Measurements from ENCODE around the gene EIF4E3. TPM values are rescaled to one million over a fixed set of nuclear protein-coding genes. Genes with fewer than 3 reads are reported as not detected.

Gene EIF4E3
- polyA plus RNA-seq, 1 of the 3 experiments (the other 2 are of a cell fraction), result 0.67 TPM

GRCh38 chr3:71742621-71743020, 17.4 kb upstream of the EIF4E3 start:
- H3K4me2 ChIP-seq, result no peak overlapping the region
- H2AFZ ChIP-seq (ENCODE audit: low read depth), result no peak overlapping the region
- DNase-seq, result no peak
- H3K9ac ChIP-seq, result no peak overlapping the region
- H3K36me3 ChIP-seq (replicated peaks in 1 of 2; ENCODE audit: control insufficient read depth in 1 of 2, insufficient read depth in 2 of 2, low read length in 1 of 2), result no peaks in the 10 kb centered on the region
- H4K20me1 ChIP-seq (ENCODE audit: insufficient read depth), result no peaks in the 10 kb centered on the region
- H3K9me2 ChIP-seq, result no peaks in the 10 kb centered on the region
- no peaks in the 10 kb centered on the region for H3K4me1 ChIP-seq (ENCODE audit: control insufficient read depth in 1 of 2, insufficient read depth in 2 of 2, low read depth in 1 of 2, low read length in 1 of 2)
- no peaks in the 10 kb centered on the region for H3K27me3 ChIP-seq (ENCODE audit: insufficient read depth)
- TF ChIP-seq ELF1 (IDR thresholded peaks at IDR 0.05) (no peak), CHD2 (IDR thresholded peaks at IDR 0.05; ENCODE audit: low read length, partially characterized antibody) (no peak), JUND (IDR thresholded peaks at IDR 0.05) (no peak), FOSL2 (IDR thresholded peaks at IDR 0.05; ENCODE audit: borderline replicate concordance, low read depth) (no peak), PBX3 (IDR thresholded peaks at IDR 0.05) (no peak), NFIC (IDR thresholded peaks at IDR 0.05; ENCODE audit: borderline replicate concordance) (no peak), FOXJ3 (CRISPR knock-in tag; IDR thresholded peaks at IDR 0.05) (no peak), RAD21 (IDR thresholded peaks at IDR 0.05; ENCODE audit: low read length) (no peak), GATA2 (CRISPR knock-in tag; IDR thresholded peaks at IDR 0.05) (no peak), USF2 (IDR thresholded peaks at IDR 0.05; ENCODE audit: borderline replicate concordance, low read depth, low read length) (no peak)
- H3K9me3 ChIP-seq, result peaks cover 9% of the 10 kb centered on the region
- no peaks in the 10 kb centered on the region for H3K79me2 ChIP-seq (ENCODE audit: insufficient read depth)
- WGBS (ENCODE audit: low lambda C conversion rate), result 66% methylated on average over 1 of the region's 1 CpG
- H3K4me3 ChIP-seq (ENCODE audit: low read depth in 2 of 2, low read length in 1 of 2), result no peak overlapping the region
- H3K27ac ChIP-seq (ENCODE audit: low read depth in 2 of 2, low read length in 1 of 2), result no peak overlapping the region
- ChIA-PET POLR2A (no interaction called here), CTCF (no interaction called here)
- no peaks in the 10 kb centered on the region for H3F3A ChIP-seq (replicated peaks; ENCODE audit: insufficient read depth)

- no peak overlapping the region for H3K4me2 ChIP-seq
- no peak overlapping the region for H3K27ac ChIP-seq (ENCODE audit: low read depth in 2 of 2, low read length in 1 of 2)
- DNase-seq, result no peak
- H3K4me1 ChIP-seq (ENCODE audit: control insufficient read depth in 1 of 2, insufficient read depth in 2 of 2, low read depth in 1 of 2, low read length in 1 of 2), result peaks cover 0 to 2% of the 10 kb centered on the region in 2 experiments; a peak in 1 of 4 replicates
- no peaks in the 10 kb centered on the region for H3F3A ChIP-seq (replicated peaks; ENCODE audit: insufficient read depth)
- no peak overlapping the region for H3K4me3 ChIP-seq (ENCODE audit: low read depth in 2 of 2, low read length in 1 of 2)
- TF ChIP-seq NFIC (IDR thresholded peaks at IDR 0.05; ENCODE audit: borderline replicate concordance) (no peak), RAD21 (IDR thresholded peaks at IDR 0.05; ENCODE audit: low read length) (no peak)
- H4K20me1 ChIP-seq (ENCODE audit: insufficient read depth), result no peaks in the 10 kb centered on the region
- H3K79me2 ChIP-seq (ENCODE audit: insufficient read depth), result no peaks in the 10 kb centered on the region
- 34% methylated on average over 1 of the region's 1 CpG for WGBS (ENCODE audit: low lambda C conversion rate)
- no peaks in the 10 kb centered on the region for H3K27me3 ChIP-seq (ENCODE audit: insufficient read depth)
- H2AFZ ChIP-seq (ENCODE audit: low read depth), result no peak overlapping the region
- POLR2A ChIA-PET, result no interaction called here
- CTCF ChIA-PET, result interaction anchor here (0.8 kb wide), 1 partner anchor 10 kb away, joined by 3 read pairs; no protein-coding TSS in a partner anchor
- H3K36me3 ChIP-seq (replicated peaks in 1 of 2; ENCODE audit: control insufficient read depth in 1 of 2, insufficient read depth in 2 of 2, low read length in 1 of 2), result no peaks in the 10 kb centered on the region
- H3K9ac ChIP-seq, result no peak overlapping the region
- no peaks in the 10 kb centered on the region for H3K9me2 ChIP-seq
- no peaks in the 10 kb centered on the region for H3K9me3 ChIP-seq
These were observed 9.7 kb upstream of the EIF4E3 start for GRCh38 chr3:71734881-71735280.

GRCh38 chr3:71733319-71733718, 8.1 kb upstream of the EIF4E3 start:
- DNase-seq, result no peak
- WGBS (ENCODE audit: low lambda C conversion rate), result 35% methylated on average over 2 of the region's 2 CpGs
- H3K4me2 ChIP-seq, result no peak overlapping the region
- no peak for TF ChIP-seq TAF1 (IDR thresholded peaks at IDR 0.05; ENCODE audit: borderline replicate concordance, low read depth, low read length)
- TF ChIP-seq USF2 (IDR thresholded peaks at IDR 0.05; ENCODE audit: borderline replicate concordance, low read depth, low read length), result no peak
- no peak for TF ChIP-seq MAX (IDR thresholded peaks at IDR 0.05; ENCODE audit: low read depth)
- TF ChIP-seq USF1 (IDR thresholded peaks at IDR 0.05; ENCODE audit: borderline replicate concordance, low read depth), result no peak
- TF ChIP-seq SIN3A (IDR thresholded peaks at IDR 0.05; ENCODE audit: borderline replicate concordance, low read depth, low read length), result no peak
- TF ChIP-seq RCOR1 (IDR thresholded peaks at IDR 0.05; ENCODE audit: low read length), result no peak
- no peak for TF ChIP-seq FOXM1 (IDR thresholded peaks at IDR 0.05; ENCODE audit: low read depth)
- TF ChIP-seq CHD2 (IDR thresholded peaks at IDR 0.05; ENCODE audit: low read length, partially characterized antibody), result no peak
- TF ChIP-seq FOSL2 (IDR thresholded peaks at IDR 0.05; ENCODE audit: borderline replicate concordance, low read depth), result no peak
- TF ChIP-seq PBX3 (IDR thresholded peaks at IDR 0.05), result no peak
- TF ChIP-seq MXI1 (IDR thresholded peaks at IDR 0.05; ENCODE audit: low read depth, low read length), result no peak

More at GRCh38 chr3:71733319-71733718, 8.1 kb upstream of the EIF4E3 start:
- Histone ChIP-seq H3K79me2 (ENCODE audit: insufficient read depth) (no peaks in the 10 kb centered on the region), H2AFZ (ENCODE audit: low read depth) (no peak overlapping the region), H3K27ac (ENCODE audit: low read depth in 2 of 2, low read length in 1 of 2) (no peak overlapping the region), H3K4me1 (ENCODE audit: control insufficient read depth in 1 of 2, insufficient read depth in 2 of 2, low read depth in 1 of 2, low read length in 1 of 2) (peaks cover 0 to 11% of the 10 kb centered on the region in 2 experiments; a peak in 1 of 4 replicates), H3K4me3 (ENCODE audit: low read depth in 2 of 2, low read length in 1 of 2) (no peak overlapping the region), H3K9ac (no peak overlapping the region), H3F3A (replicated peaks; ENCODE audit: insufficient read depth) (no peaks in the 10 kb centered on the region), H3K36me3 (replicated peaks in 1 of 2; ENCODE audit: control insufficient read depth in 1 of 2, insufficient read depth in 2 of 2, low read length in 1 of 2) (no peaks in the 10 kb centered on the region), H3K9me2 (no peaks in the 10 kb centered on the region), H3K9me3 (no peaks in the 10 kb centered on the region), H3K27me3 (ENCODE audit: insufficient read depth) (no peaks in the 10 kb centered on the region), H4K20me1 (ENCODE audit: insufficient read depth) (no peaks in the 10 kb centered on the region)
- ChIA-PET CTCF (interaction anchor here (0.7 to 2.5 kb wide), 3 partner anchors 22 to 1089 kb away, joined by 3 to 11 read pairs (median 6); no protein-coding TSS in a partner anchor), POLR2A (no interaction called here)

All from SK-N-SH (cell line).